GM23338 (cell line): Measurements from ENCODE around the gene COL4A2. TPM values are rescaled to one million over a fixed set of nuclear protein-coding genes. Genes with fewer than 3 reads are reported as not detected.

Source experiments
- ATAC-seq: fragments of 200-7000 bp; cut with Tn5 transposase; 3 replicates; pipeline ENCODE4 v1.9.1; 2020
- DNase-seq: peaks from one replicate; pipeline ENCODE4 v3.0.0-alpha.2; 2015; ENCODE audit warnings: low spot score
- H2AFZ ChIP-seq: fragments of 200-600 bp; sonication (generic); 2 replicates; pipeline ENCODE4 v1.8.0; 2016; ENCODE audit warnings: antibody characterized with exemption, mild to moderate bottlenecking, moderate library complexity
- H3F3A ChIP-seq: fragments of 200-600 bp; sonication (generic); replicated peaks from 2 replicates; pipeline ENCODE4 v1.8.0; 2017; ENCODE audit warnings: antibody characterized with exemption, mixed run types, low read depth
- H3K27ac ChIP-seq: fragments of 200-600 bp; sonication (generic); 2 replicates; pipeline ENCODE4 v1.6.1; 2016; ENCODE audit warnings: low read depth
- H3K27me3 ChIP-seq: fragments of 200-600 bp; sonication (generic); 2 replicates; pipeline ENCODE4 v1.8.0; 2016; ENCODE audit warnings: mild to moderate bottlenecking, mixed run types, moderate library complexity; ENCODE audit not compliant: insufficient read depth
- H3K36me3 ChIP-seq: fragments of 200-600 bp; sonication (generic); 2 replicates; pipeline ENCODE4 v1.8.0; 2016; ENCODE audit warnings: mild to moderate bottlenecking; ENCODE audit not compliant: insufficient read depth
- H3K4me1 ChIP-seq: fragments of 200-600 bp; sonication (generic); 2 replicates; pipeline ENCODE4 v1.8.0; 2016; ENCODE audit warnings: mild to moderate bottlenecking, moderate library complexity; ENCODE audit not compliant: insufficient read depth
- H3K4me2 ChIP-seq: fragments of 200-600 bp; sonication (generic); 2 replicates; pipeline ENCODE4 v1.7.1; 2017; ENCODE audit warnings: mixed run types
- H3K4me3 ChIP-seq: fragments of 200-600 bp; sonication (generic); 2 replicates; pipeline ENCODE4 v1.6.1; 2016; ENCODE audit warnings: mixed run types
- H3K79me2 ChIP-seq: fragments of 200-600 bp; sonication (generic); replicated peaks from 2 replicates; pipeline ENCODE4 v1.8.0; 2017; ENCODE audit warnings: mild to moderate bottlenecking; ENCODE audit not compliant: insufficient read depth
- H3K9me2 ChIP-seq: fragments of 200-600 bp; sonication (generic); 2 replicates; pipeline ENCODE4 v1.8.0; 2017; ENCODE audit not compliant: insufficient read depth
- H4K20me1 ChIP-seq: fragments of 200-600 bp; sonication (generic); replicated peaks from 2 replicates; pipeline ENCODE4 v1.8.0; 2017; ENCODE audit warnings: mild to moderate bottlenecking; ENCODE audit not compliant: insufficient read depth
- H3K27ac Mint-ChIP-seq: 2 replicates; pipeline ENCODE4 v1.8.0; 2020; ENCODE audit warnings: inconsistent platforms, mild to moderate bottlenecking, moderate library complexity, mixed read lengths
- H3K27me3 Mint-ChIP-seq: 3 replicates; pipeline ENCODE4 v1.8.0; 2022; ENCODE audit warnings: low read depth, mild to moderate bottlenecking, moderate library complexity, mixed read lengths, inconsistent platforms; ENCODE audit not compliant: insufficient read depth, poor library complexity
- H3K36me3 Mint-ChIP-seq: 3 replicates; pipeline ENCODE4 v1.8.0; 2021; ENCODE audit warnings: low read depth, mild to moderate bottlenecking, inconsistent platforms, moderate library complexity, mixed read lengths
- H3K4me1 Mint-ChIP-seq: 3 replicates; pipeline ENCODE4 v1.8.0; 2020; ENCODE audit warnings: mild to moderate bottlenecking, inconsistent platforms, mixed read lengths
- H3K4me3 Mint-ChIP-seq: 3 replicates; pipeline ENCODE4 v1.8.0; 2021; ENCODE audit warnings: moderate library complexity, mild to moderate bottlenecking, inconsistent platforms, mixed read lengths
- H3K9me3 Mint-ChIP-seq: 3 replicates; pipeline ENCODE4 v1.8.0; 2020; ENCODE audit warnings: moderate library complexity, mild to moderate bottlenecking, inconsistent platforms, mixed read lengths
- EZH2 ChIP-seq: fragments of 200-600 bp; sonication (generic); IDR thresholded peaks from one replicate; pipeline ENCODE4 v1.8.0; 2017; ENCODE audit warnings: antibody characterized with exemption, mild to moderate bottlenecking, low read depth; ENCODE audit not compliant: unreplicated experiment
- NANOG ChIP-seq: IDR thresholded peaks from 2 replicates; pipeline ENCODE4 v1.6.1; 2016; ENCODE audit warnings: antibody characterized with exemption, borderline replicate concordance
- polyA plus RNA-seq: library from polyadenylated mRNA; unstranded; fragments of >200 nt; fragmentation: Nextera tagmentation; extraction: Ambion mirVana; gene quantifications from 2 replicates; pipeline ENCODE4 v1.2.1, GENCODE V29; 2016
- total RNA-seq: library from RNA; depleted of rRNA; stranded (reverse); fragments of >200 nt; shearing (Covaris generic); gene quantifications from 2 replicates; pipeline ENCODE4 v1.2.3, GENCODE V29; 2014
- TF ChIP-seq, protein P1 (sequence below), 2 experiments: fragments of 200-600 bp in 1 of 2; sonication (generic) in 1 of 2; conservative IDR thresholded peaks; 2 replicates each; pipeline versions ENCODE4 v1.5.1 to v1.6.1; 2016 to 2017; ENCODE audit warnings: antibody characterized with exemption in 2 of 2, low read depth in 2 of 2, mild to moderate bottlenecking in 2 of 2, moderate library complexity in 1 of 2
- TF ChIP-seq, protein P2 (sequence below): fragments of 250-450 bp; sonication (Bioruptor Pico); IDR thresholded peaks from 2 replicates; pipeline ENCODE4 v1.5.0; 2020; ENCODE audit warnings: mild to moderate bottlenecking, moderate library complexity

The COL4A2 gene
- total and polyA plus RNA-seq, 2 experiments from 2014 or later = 37.4 to 131 TPM

DNA sequence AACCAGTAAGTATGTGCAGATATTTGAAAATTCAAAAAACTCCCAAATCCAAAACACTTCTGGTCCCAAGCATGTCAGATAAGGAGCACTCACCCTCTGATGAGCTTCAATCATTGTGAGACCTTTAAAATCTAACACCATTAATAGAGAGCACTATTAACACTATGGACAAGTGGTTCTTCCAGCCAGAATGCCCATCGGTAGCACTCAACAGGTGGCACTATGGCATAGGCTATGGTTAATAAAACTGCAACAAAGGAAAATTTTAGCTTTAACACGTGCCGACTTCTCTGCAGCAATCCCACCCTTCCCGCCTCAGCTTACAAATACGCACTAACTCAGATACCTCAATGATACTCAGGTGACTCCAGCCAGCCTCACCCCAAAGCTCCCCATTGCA lies 62.3 kb downstream of the COL4A2 start:
- peaks cover 4% of the 10 kb centered on the region; the same call in 1 of the 2 replicates for H4K20me1 ChIP-seq
- no peaks in the 10 kb centered on the region for H3K4me1 ChIP-seq
- no peak for TF ChIP-seq NANOG
- no peak for TF ChIP-seq EZH2
- TF ChIP-seq, protein P1, sequence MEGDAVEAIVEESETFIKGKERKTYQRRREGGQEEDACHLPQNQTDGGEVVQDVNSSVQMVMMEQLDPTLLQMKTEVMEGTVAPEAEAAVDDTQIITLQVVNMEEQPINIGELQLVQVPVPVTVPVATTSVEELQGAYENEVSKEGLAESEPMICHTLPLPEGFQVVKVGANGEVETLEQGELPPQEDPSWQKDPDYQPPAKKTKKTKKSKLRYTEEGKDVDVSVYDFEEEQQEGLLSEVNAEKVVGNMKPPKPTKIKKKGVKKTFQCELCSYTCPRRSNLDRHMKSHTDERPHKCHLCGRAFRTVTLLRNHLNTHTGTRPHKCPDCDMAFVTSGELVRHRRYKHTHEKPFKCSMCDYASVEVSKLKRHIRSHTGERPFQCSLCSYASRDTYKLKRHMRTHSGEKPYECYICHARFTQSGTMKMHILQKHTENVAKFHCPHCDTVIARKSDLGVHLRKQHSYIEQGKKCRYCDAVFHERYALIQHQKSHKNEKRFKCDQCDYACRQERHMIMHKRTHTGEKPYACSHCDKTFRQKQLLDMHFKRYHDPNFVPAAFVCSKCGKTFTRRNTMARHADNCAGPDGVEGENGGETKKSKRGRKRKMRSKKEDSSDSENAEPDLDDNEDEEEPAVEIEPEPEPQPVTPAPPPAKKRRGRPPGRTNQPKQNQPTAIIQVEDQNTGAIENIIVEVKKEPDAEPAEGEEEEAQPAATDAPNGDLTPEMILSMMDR (conservative IDR thresholded peaks at IDR 0.05; ENCODE audit: low read depth in 2 of 2) = peak in 1 of 2 experiments; percentile 16; a peak in 2 of 4 replicates
- TF ChIP-seq, protein P2, sequence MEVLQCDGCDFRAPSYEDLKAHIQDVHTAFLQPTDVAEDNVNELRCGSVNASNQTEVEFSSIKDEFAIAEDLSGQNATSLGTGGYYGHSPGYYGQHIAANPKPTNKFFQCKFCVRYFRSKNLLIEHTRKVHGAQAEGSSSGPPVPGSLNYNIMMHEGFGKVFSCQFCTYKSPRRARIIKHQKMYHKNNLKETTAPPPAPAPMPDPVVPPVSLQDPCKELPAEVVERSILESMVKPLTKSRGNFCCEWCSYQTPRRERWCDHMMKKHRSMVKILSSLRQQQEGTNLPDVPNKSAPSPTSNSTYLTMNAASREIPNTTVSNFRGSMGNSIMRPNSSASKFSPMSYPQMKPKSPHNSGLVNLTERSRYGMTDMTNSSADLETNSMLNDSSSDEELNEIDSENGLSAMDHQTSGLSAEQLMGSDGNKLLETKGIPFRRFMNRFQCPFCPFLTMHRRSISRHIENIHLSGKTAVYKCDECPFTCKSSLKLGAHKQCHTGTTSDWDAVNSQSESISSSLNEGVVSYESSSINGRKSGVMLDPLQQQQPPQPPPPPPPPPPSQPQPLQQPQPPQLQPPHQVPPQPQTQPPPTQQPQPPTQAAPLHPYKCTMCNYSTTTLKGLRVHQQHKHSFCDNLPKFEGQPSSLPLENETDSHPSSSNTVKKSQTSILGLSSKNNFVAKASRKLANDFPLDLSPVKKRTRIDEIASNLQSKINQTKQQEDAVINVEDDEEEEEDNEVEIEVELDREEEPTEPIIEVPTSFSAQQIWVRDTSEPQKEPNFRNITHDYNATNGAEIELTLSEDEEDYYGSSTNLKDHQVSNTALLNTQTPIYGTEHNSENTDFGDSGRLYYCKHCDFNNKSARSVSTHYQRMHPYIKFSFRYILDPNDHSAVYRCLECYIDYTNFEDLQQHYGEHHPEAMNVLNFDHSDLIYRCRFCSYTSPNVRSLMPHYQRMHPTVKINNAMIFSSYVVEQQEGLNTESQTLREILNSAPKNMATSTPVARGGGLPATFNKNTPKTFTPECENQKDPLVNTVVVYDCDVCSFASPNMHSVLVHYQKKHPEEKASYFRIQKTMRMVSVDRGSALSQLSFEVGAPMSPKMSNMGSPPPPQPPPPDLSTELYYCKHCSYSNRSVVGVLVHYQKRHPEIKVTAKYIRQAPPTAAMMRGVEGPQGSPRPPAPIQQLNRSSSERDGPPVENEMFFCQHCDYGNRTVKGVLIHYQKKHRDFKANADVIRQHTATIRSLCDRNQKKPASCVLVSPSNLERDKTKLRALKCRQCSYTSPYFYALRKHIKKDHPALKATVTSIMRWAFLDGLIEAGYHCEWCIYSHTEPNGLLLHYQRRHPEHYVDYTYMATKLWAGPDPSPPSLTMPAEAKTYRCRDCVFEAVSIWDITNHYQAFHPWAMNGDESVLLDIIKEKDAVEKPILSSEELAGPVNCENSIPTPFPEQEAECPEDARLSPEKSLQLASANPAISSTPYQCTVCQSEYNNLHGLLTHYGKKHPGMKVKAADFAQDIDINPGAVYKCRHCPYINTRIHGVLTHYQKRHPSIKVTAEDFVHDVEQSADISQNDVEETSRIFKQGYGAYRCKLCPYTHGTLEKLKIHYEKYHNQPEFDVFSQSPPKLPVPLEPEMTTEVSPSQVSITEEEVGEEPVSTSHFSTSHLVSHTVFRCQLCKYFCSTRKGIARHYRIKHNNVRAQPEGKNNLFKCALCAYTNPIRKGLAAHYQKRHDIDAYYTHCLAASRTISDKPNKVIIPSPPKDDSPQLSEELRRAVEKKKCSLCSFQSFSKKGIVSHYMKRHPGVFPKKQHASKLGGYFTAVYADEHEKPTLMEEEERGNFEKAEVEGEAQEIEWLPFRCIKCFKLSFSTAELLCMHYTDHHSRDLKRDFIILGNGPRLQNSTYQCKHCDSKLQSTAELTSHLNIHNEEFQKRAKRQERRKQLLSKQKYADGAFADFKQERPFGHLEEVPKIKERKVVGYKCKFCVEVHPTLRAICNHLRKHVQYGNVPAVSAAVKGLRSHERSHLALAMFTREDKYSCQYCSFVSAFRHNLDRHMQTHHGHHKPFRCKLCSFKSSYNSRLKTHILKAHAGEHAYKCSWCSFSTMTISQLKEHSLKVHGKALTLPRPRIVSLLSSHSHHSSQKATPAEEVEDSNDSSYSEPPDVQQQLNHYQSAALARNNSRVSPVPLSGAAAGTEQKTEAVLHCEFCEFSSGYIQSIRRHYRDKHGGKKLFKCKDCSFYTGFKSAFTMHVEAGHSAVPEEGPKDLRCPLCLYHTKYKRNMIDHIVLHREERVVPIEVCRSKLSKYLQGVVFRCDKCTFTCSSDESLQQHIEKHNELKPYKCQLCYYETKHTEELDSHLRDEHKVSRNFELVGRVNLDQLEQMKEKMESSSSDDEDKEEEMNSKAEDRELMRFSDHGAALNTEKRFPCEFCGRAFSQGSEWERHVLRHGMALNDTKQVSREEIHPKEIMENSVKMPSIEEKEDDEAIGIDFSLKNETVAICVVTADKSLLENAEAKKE (CRISPR knock-in tag) = no peak
- H2AFZ ChIP-seq = no peak overlapping the region
- no peaks in the 10 kb centered on the region for H3K27me3 ChIP-seq
- no peak overlapping the region for H3K27ac ChIP-seq
- ATAC-seq (no peak), DNase-seq (no peak)
- no peak overlapping the region for H3K4me2 ChIP-seq
- Mint-ChIP-seq H3K36me3 (no peaks in the 10 kb centered on the region; the same call in 2 of the 3 replicates), H3K4me3 (no peak overlapping the region), H3K27me3 (peaks cover 2% of the 10 kb centered on the region), H3K27ac (no peak overlapping the region), H3K4me1 (peaks cover 12% of the 10 kb centered on the region), H3K9me3 (no peaks in the 10 kb centered on the region)
- no peaks in the 10 kb centered on the region for H3K36me3 ChIP-seq
- H3K4me3 ChIP-seq = no peak overlapping the region
- no peaks in the 10 kb centered on the region for H3K9me2 ChIP-seq
- H3K79me2 ChIP-seq = no peaks in the 10 kb centered on the region
- H3F3A ChIP-seq = no peaks in the 10 kb centered on the region
